ENCODE data around the gene KLHL29. TPM values are rescaled to one million over a fixed set of nuclear protein-coding genes. Genes with fewer than 3 reads are reported as not detected.

Gene KLHL29
- polyA plus RNA-seq, 3 donors = 0.03 TPM; not detected in 2

GRCh38 chr2:23425338-23425871 lies 40.4 kb downstream of the KLHL29 start:
- no peaks in the 10 kb centered on the region for H3K79me2 ChIP-seq (ENCODE audit: insufficient read depth, low read length)
- 96% methylated on average over 6 of the region's 9 CpGs for WGBS (ENCODE audit: insufficient coverage)
- no peak overlapping the region for H3K9ac ChIP-seq (ENCODE audit: insufficient read depth, low read length, poor library complexity, severe bottlenecking)
- H3K4me2 ChIP-seq (replicated peaks; ENCODE audit: extremely low read depth, low read length, poor library complexity, severe bottlenecking) = no peak overlapping the region
- H3K9me3 ChIP-seq (replicated peaks in 1 of 2; ENCODE audit: control insufficient read depth in 1 of 2, insufficient read depth in 1 of 2, low read length in 2 of 2) = no peaks in the 10 kb centered on the region
- Mint-ChIP-seq H3K27ac (no peak overlapping the region), H3K4me1 (no peaks in the 10 kb centered on the region), H3K27me3 (ENCODE audit: low read depth in 3 of 3) (peaks cover 2 to 10% (median 9%) of the 10 kb centered on the region in 3 donors), H3K36me3 (no peaks in the 10 kb centered on the region), H3K4me3 (no peak overlapping the region), H3K9me3 (no peaks in the 10 kb centered on the region)
- H3K4me3 ChIP-seq (replicated peaks in 1 of 3; ENCODE audit: low read depth in 2 of 3, low read length in 3 of 3) = no peak overlapping the region
- H2AFZ ChIP-seq (ENCODE audit: insufficient read depth, low read depth, low read length, poor library complexity, severe bottlenecking) = no peak overlapping the region
- no peak for DNase-seq
- H3K27ac ChIP-seq (ENCODE audit: low read depth in 1 of 2, low read length in 2 of 2) = no peak overlapping the region
- no peaks in the 10 kb centered on the region for H3K27me3 ChIP-seq (ENCODE audit: control insufficient read depth in 2 of 2, insufficient read depth in 2 of 2, low read length in 2 of 2)
- no peaks in the 10 kb centered on the region for H4K20me1 ChIP-seq (ENCODE audit: insufficient read depth, low read length)
- TF ChIP-seq, protein P1, sequence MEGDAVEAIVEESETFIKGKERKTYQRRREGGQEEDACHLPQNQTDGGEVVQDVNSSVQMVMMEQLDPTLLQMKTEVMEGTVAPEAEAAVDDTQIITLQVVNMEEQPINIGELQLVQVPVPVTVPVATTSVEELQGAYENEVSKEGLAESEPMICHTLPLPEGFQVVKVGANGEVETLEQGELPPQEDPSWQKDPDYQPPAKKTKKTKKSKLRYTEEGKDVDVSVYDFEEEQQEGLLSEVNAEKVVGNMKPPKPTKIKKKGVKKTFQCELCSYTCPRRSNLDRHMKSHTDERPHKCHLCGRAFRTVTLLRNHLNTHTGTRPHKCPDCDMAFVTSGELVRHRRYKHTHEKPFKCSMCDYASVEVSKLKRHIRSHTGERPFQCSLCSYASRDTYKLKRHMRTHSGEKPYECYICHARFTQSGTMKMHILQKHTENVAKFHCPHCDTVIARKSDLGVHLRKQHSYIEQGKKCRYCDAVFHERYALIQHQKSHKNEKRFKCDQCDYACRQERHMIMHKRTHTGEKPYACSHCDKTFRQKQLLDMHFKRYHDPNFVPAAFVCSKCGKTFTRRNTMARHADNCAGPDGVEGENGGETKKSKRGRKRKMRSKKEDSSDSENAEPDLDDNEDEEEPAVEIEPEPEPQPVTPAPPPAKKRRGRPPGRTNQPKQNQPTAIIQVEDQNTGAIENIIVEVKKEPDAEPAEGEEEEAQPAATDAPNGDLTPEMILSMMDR (IDR thresholded peaks at IDR 0.05) = no peak
- no peaks in the 10 kb centered on the region for H3K36me3 ChIP-seq (replicated peaks in 1 of 2; ENCODE audit: control insufficient read depth in 1 of 2, insufficient read depth in 2 of 2, low read length in 2 of 2)
- intact Hi-C loops (cut with micrococcal nuclease) = no loop called here
- H3K4me1 ChIP-seq (ENCODE audit: control insufficient read depth in 1 of 2, insufficient read depth in 2 of 2, low read length in 2 of 2) = no peaks in the 10 kb centered on the region

GRCh38 chr2:23425885-23426262 lies 40.9 kb downstream of the KLHL29 start:
- H3K4me3 Mint-ChIP-seq = no peak overlapping the region
- Histone ChIP-seq H2AFZ (ENCODE audit: insufficient read depth, low read depth, low read length, poor library complexity, severe bottlenecking) (no peak overlapping the region), H3K9ac (ENCODE audit: insufficient read depth, low read length, poor library complexity, severe bottlenecking) (no peak overlapping the region), H3K4me2 (replicated peaks; ENCODE audit: extremely low read depth, low read length, poor library complexity, severe bottlenecking) (no peak overlapping the region), H3K27me3 (ENCODE audit: control insufficient read depth in 2 of 2, insufficient read depth in 2 of 2, low read length in 2 of 2) (no peaks in the 10 kb centered on the region), H3K4me3 (replicated peaks in 1 of 3; ENCODE audit: low read depth in 2 of 3, low read length in 3 of 3) (no peak overlapping the region), H3K36me3 (replicated peaks in 1 of 2; ENCODE audit: control insufficient read depth in 1 of 2, insufficient read depth in 2 of 2, low read length in 2 of 2) (no peaks in the 10 kb centered on the region), H3K79me2 (ENCODE audit: insufficient read depth, low read length) (no peaks in the 10 kb centered on the region), H3K27ac (ENCODE audit: low read depth in 1 of 2, low read length in 2 of 2) (no peak overlapping the region), H4K20me1 (ENCODE audit: insufficient read depth, low read length) (no peaks in the 10 kb centered on the region), H3K9me3 (replicated peaks in 1 of 2; ENCODE audit: control insufficient read depth in 1 of 2, insufficient read depth in 1 of 2, low read length in 2 of 2) (no peaks in the 10 kb centered on the region), H3K4me1 (ENCODE audit: control insufficient read depth in 1 of 2, insufficient read depth in 2 of 2, low read length in 2 of 2) (no peaks in the 10 kb centered on the region)
- H3K36me3 Mint-ChIP-seq = no peaks in the 10 kb centered on the region
- TF ChIP-seq, protein P1 (IDR thresholded peaks at IDR 0.05) = no peak
- H3K27me3 Mint-ChIP-seq (ENCODE audit: low read depth in 3 of 3) = peaks cover 2 to 12% (median 9%) of the 10 kb centered on the region in 3 donors
- no peak overlapping the region for H3K27ac Mint-ChIP-seq
- no peaks in the 10 kb centered on the region for H3K9me3 Mint-ChIP-seq
- intact Hi-C loops (cut with micrococcal nuclease) = no loop called here
- DNase-seq = no peak
- WGBS (ENCODE audit: insufficient coverage) = 100% methylated on average over 1 of the region's 3 CpGs
- H3K4me1 Mint-ChIP-seq = no peaks in the 10 kb centered on the region
